ENCODE measurements around the gene LRRC25. TPM values are rescaled to one million over a fixed set of nuclear protein-coding genes. Genes with fewer than 3 reads are reported as not detected.

Gene LRRC25
- polyA plus RNA-seq, 1 donor from 2014 or later: not detected

GRCh38 chr19:18426416-18426767, 29.0 kb upstream of the LRRC25 start:
- H3K27ac ChIP-seq (ENCODE audit: low read length): no peak overlapping the region
- no peaks in the 10 kb centered on the region for H3K9me3 ChIP-seq (ENCODE audit: low read length)
- H3K4me2 ChIP-seq (ENCODE audit: low read length): no peak overlapping the region
- H3F3A ChIP-seq (ENCODE audit: insufficient read depth, low read length, poor library complexity, severe bottlenecking): no peaks in the 10 kb centered on the region
- TF ChIP-seq EP300 (conservative IDR thresholded peaks at IDR 0.05; ENCODE audit: poor library complexity, severe bottlenecking) (no peak), POLR2AphosphoS5 (IDR thresholded peaks at IDR 0.05) (no peak), MXI1 (conservative IDR thresholded peaks at IDR 0.05; ENCODE audit: poor library complexity, severe bottlenecking) (no peak), EZH2 (IDR thresholded peaks at IDR 0.05; ENCODE audit: borderline replicate concordance, insufficient read depth, low read length, poor library complexity, severe bottlenecking) (no peak), TAF1 (IDR thresholded peaks at IDR 0.05; ENCODE audit: low read depth) (no peak), SMC3 (conservative IDR thresholded peaks at IDR 0.05; ENCODE audit: poor library complexity) (no peak), REST (IDR thresholded peaks at IDR 0.05; ENCODE audit: borderline replicate concordance) (no peak), RAD21 (conservative IDR thresholded peaks at IDR 0.05) (no peak), CTCF (IDR thresholded peaks at IDR 0.05; ENCODE audit: poor library complexity, severe bottlenecking) (no peak)
- H3K4me3 ChIP-seq (ENCODE audit: low read length): no peak overlapping the region
- no peaks in the 10 kb centered on the region for H3K27me3 ChIP-seq (ENCODE audit: insufficient read depth, low read depth, low read length)
- peaks cover 15% of the 10 kb centered on the region for H3K79me2 ChIP-seq (replicated peaks; ENCODE audit: insufficient read depth, low read length)
- H3K36me3 ChIP-seq (ENCODE audit: insufficient read depth, low read length): no peaks in the 10 kb centered on the region
- no peaks in the 10 kb centered on the region for H3K9me2 ChIP-seq (ENCODE audit: insufficient read depth, low read length)
- no peak overlapping the region for H3K9ac ChIP-seq (ENCODE audit: low read length)
- H4K20me1 ChIP-seq (ENCODE audit: insufficient read depth): no peaks in the 10 kb centered on the region
- H2AFZ ChIP-seq (ENCODE audit: low read depth, low read length): no peak overlapping the region

- Histone ChIP-seq H3K9ac (ENCODE audit: low read length) (peak overlapping the region; percentile 12), H3K27me3 (ENCODE audit: insufficient read depth, low read depth, low read length) (no peaks in the 10 kb centered on the region), H3F3A (ENCODE audit: insufficient read depth, low read length, poor library complexity, severe bottlenecking) (no peaks in the 10 kb centered on the region), H3K36me3 (ENCODE audit: insufficient read depth, low read length) (no peaks in the 10 kb centered on the region), H4K20me1 (ENCODE audit: insufficient read depth) (no peaks in the 10 kb centered on the region), H3K4me3 (ENCODE audit: low read length) (no peak overlapping the region), H3K27ac (ENCODE audit: low read length) (no peak overlapping the region), H3K9me2 (ENCODE audit: insufficient read depth, low read length) (no peaks in the 10 kb centered on the region), H2AFZ (ENCODE audit: low read depth, low read length) (no peak overlapping the region), H3K9me3 (ENCODE audit: low read length) (no peaks in the 10 kb centered on the region), H3K4me2 (ENCODE audit: low read length) (no peak overlapping the region), H3K79me2 (replicated peaks; ENCODE audit: insufficient read depth, low read length) (peaks cover 21% of the 10 kb centered on the region)
- TF ChIP-seq CTCF (IDR thresholded peaks at IDR 0.05; ENCODE audit: poor library complexity, severe bottlenecking): no peak
- TF ChIP-seq EP300 (conservative IDR thresholded peaks at IDR 0.05; ENCODE audit: poor library complexity, severe bottlenecking): no peak
- no peak for TF ChIP-seq TAF1 (IDR thresholded peaks at IDR 0.05; ENCODE audit: low read depth)
- no peak for TF ChIP-seq SMC3 (conservative IDR thresholded peaks at IDR 0.05; ENCODE audit: poor library complexity)
- TF ChIP-seq RAD21 (conservative IDR thresholded peaks at IDR 0.05): no peak
- TF ChIP-seq POLR2AphosphoS5 (IDR thresholded peaks at IDR 0.05): no peak
- no peak for TF ChIP-seq MXI1 (conservative IDR thresholded peaks at IDR 0.05; ENCODE audit: poor library complexity, severe bottlenecking)
- TF ChIP-seq REST (IDR thresholded peaks at IDR 0.05; ENCODE audit: borderline replicate concordance): no peak
- TF ChIP-seq EZH2 (IDR thresholded peaks at IDR 0.05; ENCODE audit: borderline replicate concordance, insufficient read depth, low read length, poor library complexity, severe bottlenecking): no peak
These were observed 28.3 kb upstream of the LRRC25 start for GRCh38 chr19:18425515-18426415.

Data from neural cell (in vitro differentiated cells).